GM12864 (cell line): ENCODE data around the gene DENND1A.

Experiments
- DNase-seq: peaks from one replicate; pipeline ENCODE4 v3.0.0-alpha.2; 2011; ENCODE audit warnings: low read depth
- H3K4me3 ChIP-seq: 2 replicates; pipeline ENCODE4 v1.5.1; 2011; ENCODE audit warnings: mild to moderate bottlenecking, low read depth, low read length, control low read depth
- CTCF ChIP-seq: IDR thresholded peaks from 2 replicates; pipeline ENCODE4 v1.5.1; 2011; ENCODE audit warnings: low read depth, mild to moderate bottlenecking, moderate library complexity, low read length, control low read depth, inconsistent platforms; ENCODE audit errors: missing control alignments

The DENND1A gene

GRCh38 chr9:123773783-123774182 is 156.1 kb downstream of the DENND1A start:
- no peak overlapping the region for H3K4me3 ChIP-seq
- no peak for TF ChIP-seq CTCF
- no peak for DNase-seq

DNA sequence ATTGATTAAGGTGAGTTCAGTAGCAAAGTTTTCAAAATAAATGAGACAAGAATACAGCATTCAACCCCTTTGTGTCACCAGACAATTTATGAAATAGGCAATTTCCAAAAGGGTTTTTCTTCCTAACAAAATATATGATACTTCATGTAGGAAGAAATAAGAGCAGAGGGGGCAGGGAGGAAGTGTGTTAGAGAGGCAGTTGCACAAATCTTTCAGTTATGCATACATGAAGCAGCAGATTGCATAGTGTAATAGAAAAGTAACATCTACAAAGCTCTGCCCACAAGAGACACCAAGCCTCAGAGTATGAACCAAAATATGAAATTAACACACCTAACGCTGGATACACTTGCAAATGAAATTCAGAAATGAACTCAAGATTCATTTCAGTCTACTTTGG is 157.0 kb downstream of the DENND1A start:
- no peak for DNase-seq
- no peak for TF ChIP-seq CTCF
- H3K4me3 ChIP-seq, result no peak overlapping the region

GRCh38 chr9:123772374-123772773 is 157.6 kb downstream of the DENND1A start:
- TF ChIP-seq CTCF, result no peak
- DNase-seq, result no peak

DNA sequence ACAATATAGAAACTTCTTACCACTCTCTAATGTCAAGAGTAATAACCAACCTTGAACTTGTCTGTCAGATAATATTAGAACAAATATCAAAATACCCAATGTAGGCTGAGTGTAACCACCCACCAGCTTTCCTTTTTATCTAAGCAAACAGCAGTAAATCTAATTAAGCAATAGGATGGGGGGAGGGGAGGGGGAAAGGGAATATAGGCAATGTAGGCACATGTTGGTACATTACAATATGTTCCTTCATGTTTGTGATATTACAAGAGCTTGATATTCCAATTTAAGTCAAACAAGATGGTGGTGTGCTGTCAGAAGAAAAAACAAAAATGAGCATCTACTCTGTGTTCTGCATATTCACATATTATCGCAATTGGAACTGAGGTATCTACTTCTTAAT is 158.2 kb downstream of the DENND1A start:
- TF ChIP-seq CTCF, result no peak
- DNase-seq, result no peak
- H3K4me3 ChIP-seq, result no peak overlapping the region

More at GRCh38 chr9:123772374-123772773, 157.6 kb downstream of the DENND1A start:
- H3K4me3 ChIP-seq, result no peak overlapping the region

GRCh38 chr9:123769719-123770118 is 160.2 kb downstream of the DENND1A start:
- no peak overlapping the region for H3K4me3 ChIP-seq
- TF ChIP-seq CTCF, result no peak
- DNase-seq, result no peak

GRCh38 chr9:123763910-123764588 is 165.9 kb downstream of the DENND1A start:
- no peak for TF ChIP-seq CTCF
- H3K4me3 ChIP-seq, result no peak overlapping the region
- no peak for DNase-seq
